HPDE6-E6E7 (cell line): ENCODE results near the gene CENPP.
A peak's percentile ranks its signal among the peaks of the same experiment; 100 is the strongest.

Source experiments
- DNase-seq: peaks from one replicate; pipeline ENCODE4 v3.0.0; 2011; ENCODE audit warnings: missing footprints; ENCODE audit errors: extremely low spot score

Gene CENPP

DNA sequence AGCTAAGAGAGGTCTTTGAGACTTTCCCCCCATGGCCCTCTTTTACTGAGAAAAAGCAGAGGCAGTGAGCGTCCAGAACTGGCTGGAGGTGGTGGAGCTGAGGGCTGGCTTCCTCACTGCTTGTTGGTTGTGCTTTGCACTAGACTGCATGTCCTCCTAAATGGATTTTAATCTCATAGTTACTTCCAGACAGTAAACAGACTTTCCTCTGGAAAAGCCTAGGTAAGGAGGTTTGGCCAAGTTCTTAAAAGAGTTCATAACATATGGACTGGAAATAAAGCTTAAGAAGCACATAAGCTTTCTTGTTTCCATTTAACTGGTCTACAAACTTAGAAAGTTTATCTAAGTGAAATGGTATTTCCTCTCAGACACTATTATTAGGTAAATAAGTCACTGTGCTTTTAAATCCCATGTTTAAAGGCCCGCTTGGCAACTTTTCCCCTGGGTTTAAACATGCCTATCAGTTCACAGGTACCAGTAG, 154.6 kb downstream of the CENPP start:
- no peak for DNase-seq

DNA sequence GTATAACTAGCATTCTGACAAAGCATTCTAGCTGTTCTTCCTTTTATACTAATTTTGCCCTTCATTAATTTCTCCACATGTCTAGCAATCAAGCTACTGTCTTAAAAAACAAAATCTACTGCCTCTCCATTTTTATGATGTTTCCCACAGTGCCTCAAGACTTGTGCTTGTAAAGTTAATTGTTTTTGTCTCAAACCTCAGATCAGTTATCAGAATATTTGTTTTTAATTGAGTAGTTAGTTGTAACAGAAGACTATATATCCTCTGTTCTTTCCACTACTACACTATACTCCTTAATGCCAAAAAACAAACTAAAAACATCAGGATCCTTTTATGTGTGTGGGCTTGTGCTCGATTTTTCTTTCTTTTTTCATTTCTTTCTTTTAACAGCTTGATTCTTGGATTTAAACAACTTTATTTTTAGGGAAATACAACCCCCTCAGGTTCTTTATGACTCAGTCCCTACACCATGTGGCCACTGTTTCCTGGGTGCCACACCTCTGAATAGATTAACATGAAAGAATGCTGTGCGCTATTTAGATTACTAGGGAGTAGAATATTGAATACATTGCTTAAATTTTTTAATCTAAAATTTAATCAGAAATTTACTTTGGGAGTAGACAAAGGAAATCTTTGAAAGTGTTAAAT, 155.4 kb downstream of the CENPP start:
- DNase-seq = peak; percentile 39

DNA sequence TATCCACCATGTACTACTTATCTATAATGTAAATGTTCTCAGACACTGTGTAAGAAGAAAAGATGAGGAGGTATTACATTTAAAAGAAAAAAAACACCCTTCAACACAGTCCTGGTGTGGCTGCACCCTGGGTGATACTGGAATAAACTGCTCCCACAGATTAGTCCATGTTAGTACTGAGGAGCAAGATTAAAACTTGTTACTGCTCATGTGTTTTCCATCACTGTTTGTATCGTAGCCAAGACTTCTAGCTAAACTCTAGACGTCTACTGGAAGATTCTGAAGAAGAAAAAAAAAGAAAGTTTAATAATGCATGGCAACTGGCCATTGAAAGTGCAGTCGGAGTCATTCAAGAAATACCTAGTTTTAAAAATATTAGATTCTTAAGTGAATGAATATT, 156.6 kb downstream of the CENPP start, which contains the start of gene ASPN:
ASPN (minus strand) TSS at position 178 of the 400 bp plus-strand sequence.
- DNase-seq = no peak

DNA sequence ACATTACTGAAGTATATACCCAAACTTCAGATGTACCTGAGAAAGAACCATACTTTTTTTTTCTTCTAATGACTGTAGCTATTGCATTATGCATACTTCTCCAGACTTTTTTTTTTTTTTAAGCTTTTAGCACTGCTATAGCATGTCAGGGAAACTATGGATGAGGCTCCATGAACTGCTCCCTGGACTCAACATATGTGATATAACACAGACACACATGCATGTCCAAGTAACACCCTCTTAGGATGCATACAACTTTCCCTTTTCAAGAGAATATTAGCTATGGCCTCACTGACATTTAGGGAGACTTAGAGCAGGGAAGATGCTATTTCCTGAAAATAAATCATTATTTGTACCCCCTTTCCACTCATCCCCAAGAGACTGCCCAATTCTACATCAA, 157.1 kb downstream of the CENPP start:
- DNase-seq = no peak

DNA sequence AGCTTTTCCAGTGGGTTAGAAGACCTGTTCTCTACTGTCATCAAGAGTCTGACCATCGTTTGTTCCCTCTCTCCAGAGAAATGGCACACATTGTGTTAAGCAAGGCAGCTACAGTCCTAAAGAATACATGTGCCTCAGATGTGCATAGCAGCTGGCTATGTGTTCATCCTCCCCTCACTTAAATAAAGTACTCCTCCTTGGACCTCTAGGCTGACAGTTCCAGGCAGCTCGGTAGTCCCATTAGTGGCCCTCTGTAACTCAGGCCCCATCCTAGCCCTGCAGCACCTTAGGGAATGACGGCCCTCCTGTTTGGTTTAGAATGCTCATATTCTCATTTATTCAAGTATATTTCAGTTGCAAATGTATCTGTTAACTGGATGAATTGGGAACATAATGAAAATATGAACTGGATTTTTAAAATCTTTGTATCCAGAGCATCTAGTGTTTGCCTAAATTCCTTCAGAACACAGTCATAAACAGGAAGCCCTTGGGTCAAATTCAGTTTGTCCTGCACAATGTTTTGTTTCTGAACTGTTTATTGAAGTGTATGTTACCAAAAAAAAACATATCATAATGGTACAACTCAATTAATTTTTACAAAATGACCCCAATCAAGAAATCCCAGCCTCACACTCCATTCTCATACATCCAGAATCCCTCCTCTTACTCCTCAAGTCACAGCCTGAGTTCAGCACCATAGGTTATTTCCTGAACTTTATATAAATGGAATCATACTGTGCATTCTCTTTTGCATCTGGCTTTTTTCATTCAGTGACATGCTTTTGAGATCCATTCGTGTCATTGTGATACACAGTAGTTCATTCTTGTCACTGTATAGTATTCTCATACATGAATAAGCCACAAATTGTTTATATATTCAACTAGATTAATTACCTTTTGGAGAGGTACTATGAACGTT, 158.1 kb downstream of the CENPP start:
- no peak for DNase-seq

- no peak for DNase-seq
These were observed 158.8 kb downstream of the CENPP start for GRCh38 chr9:92484563-92484962.

GRCh38 chr9:92486371-92486770, 160.6 kb downstream of the CENPP start:
- DNase-seq = no peak

DNA sequence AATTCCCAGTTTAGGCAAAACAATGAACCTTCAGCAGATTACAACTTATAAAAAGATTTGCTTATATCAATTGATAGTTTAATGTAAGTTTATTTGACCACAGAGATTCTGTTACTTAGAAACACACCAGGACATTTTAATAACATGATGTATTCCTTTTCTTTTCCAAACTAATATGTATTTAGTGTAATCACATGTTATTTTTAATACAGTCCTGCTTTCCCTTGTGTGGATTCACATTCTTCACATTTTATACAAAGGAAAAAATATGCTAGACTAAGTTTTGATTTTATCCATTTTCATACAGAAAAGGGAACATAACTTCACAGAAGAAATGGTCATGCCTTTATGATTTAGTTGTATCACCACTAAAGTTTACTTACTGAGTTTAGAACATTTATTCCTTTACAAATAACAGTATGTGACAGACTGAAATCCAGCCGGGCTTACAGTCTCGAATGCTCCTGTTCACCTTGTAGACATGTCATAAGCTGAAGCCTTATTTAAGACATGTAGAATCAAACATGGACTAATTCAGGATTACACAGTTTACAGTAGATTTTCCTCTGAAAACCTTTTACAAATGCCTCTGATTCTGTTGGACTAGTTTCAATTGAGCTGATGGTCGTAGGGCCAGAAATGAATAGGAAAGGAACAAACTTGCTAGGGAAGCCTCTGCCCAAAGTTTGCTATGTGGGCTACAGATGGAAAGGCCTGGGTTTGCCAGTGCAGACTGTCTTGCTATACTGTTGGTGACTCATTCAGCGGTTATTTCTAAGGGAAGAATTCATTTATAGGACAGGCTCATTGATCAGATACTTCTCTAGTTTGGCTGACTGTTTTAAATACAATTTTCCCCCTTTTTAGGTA, 163.2 kb downstream of the CENPP start:
- DNase-seq = no peak

DNA sequence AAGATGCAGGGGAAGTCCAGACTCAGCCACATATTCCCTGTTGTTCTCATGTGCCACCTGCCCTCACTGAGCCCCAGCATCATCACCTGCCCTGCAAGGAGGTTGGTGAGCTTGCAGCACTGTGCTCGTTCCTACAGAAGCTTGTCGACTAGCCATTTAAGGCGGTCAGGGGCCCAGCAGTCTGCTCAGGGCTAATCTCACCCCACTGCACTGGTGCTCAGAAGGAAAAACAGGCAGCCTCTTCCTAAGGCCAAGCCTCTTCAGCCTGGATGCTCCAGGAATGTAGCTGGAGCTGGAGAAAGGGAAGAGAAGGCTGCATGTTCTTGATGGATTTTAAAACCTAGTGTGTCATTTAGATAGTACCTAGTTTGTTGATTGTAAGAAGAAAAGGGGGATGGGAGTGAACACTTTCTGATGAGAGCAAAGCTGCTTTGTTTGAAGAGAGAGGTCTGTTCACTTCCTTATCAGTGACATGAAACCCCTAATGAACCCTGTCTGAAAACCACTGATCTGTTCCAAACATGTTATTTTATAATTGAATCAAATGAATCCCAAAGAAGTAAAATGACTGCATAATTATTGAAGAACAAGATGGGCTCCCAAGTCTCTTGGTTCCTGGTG, 167.1 kb downstream of the CENPP start:
- no peak for DNase-seq

GRCh38 chr9:92493749-92494387, 168.1 kb downstream of the CENPP start:
- no peak for DNase-seq

DNA sequence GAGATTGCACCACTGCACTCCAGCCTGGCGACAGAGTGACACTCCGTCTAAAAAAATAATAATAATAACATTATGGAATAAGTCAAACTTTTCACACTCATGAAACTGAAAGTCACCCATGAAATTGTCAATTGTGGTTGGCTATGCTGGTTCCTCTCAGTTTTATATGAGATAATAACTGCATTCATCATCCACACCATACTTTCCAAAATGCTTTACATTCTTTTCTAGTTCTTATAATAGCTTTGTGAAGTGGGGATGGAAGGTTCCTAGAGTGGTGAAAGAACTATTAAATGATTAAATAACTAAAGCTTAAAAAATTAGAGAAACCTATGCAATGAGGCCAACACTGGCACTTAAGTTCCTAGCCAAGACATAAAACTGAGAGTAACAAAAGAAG, 169.1 kb downstream of the CENPP start:
- DNase-seq = no peak

DNA sequence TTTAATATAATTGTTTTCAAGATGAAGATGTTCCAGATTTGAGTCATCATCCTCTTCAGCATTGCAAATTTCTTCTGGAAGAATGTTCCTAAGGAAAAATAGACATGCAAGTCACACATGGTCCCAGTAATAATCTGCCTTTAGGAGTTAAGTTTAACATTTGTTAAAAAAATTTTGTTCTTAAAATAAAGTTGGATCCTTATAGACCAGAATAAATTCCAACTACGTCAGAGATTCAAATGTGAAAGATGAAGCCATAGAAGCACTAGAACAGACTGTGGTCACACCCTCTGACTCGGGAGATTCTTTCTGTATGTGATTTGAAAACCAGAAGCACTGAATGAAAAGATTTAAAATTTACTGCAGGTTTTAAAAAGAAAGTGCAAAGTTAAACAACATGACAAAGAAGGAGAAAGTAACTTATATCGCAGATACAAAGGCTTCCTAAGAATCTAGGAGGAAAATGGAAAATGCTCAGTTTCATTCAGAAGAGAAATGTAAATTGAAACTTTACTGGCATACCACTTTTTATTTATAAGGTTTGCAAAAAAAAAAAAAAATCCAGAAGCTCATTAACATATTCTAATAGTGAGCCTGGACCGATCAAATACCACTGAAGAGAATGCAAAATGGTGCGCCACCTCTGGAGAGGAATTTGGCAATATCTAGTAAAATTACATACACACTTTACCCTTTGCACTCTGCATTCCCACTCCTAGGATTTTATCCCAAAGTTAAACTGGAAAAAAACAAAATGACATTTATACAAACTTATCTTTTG, 170.8 kb downstream of the CENPP start:
- DNase-seq = no peak

- DNase-seq = no peak
These were observed 173.9 kb downstream of the CENPP start for GRCh38 chr9:92499701-92500100.

- no peak for DNase-seq
These were observed 175.0 kb downstream of the CENPP start for GRCh38 chr9:92500725-92501124.

- no peak for DNase-seq
These were observed 176.1 kb downstream of the CENPP start for GRCh38 chr9:92501671-92502393.

GRCh38 chr9:92503156-92503555, 177.4 kb downstream of the CENPP start:
- no peak for DNase-seq

GRCh38 chr9:92504881-92505280, 179.1 kb downstream of the CENPP start:
- DNase-seq = no peak

- peak; percentile 50 for DNase-seq
These were observed 180.6 kb downstream of the CENPP start for GRCh38 chr9:92506184-92506857.

DNA sequence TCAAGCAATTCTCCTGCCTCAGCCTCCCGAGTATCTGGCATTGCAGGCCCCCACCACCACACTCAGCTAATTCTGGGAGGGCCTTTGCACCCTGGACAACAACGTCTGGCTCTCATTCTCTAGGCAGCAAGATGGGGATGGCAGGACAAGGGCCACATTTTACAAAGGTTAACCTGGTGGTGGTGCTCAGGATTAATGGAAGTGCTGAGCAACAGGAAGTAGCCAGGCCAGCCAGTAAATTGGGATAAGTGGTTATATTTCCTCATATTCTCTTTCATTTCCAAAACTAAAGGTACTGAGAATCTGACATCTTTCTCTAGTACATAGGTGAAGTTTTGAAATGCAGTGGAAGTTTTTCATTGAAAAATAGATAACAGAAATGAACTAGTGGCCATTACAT, 181.3 kb downstream of the CENPP start:
- DNase-seq = no peak
